Measurements from ENCODE around the gene FAXDC2.

FAXDC2 gene

DNA sequence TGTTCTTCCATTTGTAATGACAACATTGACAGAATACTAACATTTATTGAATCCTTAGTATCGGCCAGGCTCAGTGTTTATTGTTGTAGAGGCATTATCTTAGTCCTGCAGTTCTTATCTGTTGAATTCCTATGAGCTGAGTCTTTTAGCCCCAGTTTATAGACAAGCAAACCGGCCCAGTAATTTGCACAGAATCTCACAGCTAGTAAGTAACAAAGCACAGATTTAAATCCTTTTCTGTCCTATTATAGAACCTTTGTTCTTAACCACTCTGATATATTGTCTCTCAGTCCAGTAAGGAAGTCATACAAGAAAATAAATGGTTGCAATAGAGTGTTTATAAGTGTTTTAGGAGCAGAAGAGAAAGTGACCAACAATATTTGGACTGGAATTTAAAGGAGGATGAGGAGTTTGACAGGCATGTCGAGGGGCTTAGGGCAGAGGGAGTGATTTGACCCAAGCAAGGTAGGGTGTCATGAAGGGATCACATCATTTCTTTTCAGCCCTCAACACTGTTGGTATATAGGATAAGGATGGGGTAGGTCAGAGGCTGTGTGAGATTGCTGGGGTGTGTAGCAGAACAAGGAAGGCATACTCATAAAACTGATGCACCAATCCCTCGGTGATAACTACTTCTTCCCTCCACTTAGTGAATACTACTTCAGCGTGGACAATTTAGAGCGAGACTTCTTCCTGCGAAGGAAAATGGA, 55.7 kb downstream of the FAXDC2 start:
- H3K36me3 ChIP-seq, result peaks cover 27 to 80% (median 53%) of the 10 kb centered on the region in 3 donors
- intact Hi-C loops (cut with DNase I; ENCODE audit: low total_unique reads), result no loop called here

DNA sequence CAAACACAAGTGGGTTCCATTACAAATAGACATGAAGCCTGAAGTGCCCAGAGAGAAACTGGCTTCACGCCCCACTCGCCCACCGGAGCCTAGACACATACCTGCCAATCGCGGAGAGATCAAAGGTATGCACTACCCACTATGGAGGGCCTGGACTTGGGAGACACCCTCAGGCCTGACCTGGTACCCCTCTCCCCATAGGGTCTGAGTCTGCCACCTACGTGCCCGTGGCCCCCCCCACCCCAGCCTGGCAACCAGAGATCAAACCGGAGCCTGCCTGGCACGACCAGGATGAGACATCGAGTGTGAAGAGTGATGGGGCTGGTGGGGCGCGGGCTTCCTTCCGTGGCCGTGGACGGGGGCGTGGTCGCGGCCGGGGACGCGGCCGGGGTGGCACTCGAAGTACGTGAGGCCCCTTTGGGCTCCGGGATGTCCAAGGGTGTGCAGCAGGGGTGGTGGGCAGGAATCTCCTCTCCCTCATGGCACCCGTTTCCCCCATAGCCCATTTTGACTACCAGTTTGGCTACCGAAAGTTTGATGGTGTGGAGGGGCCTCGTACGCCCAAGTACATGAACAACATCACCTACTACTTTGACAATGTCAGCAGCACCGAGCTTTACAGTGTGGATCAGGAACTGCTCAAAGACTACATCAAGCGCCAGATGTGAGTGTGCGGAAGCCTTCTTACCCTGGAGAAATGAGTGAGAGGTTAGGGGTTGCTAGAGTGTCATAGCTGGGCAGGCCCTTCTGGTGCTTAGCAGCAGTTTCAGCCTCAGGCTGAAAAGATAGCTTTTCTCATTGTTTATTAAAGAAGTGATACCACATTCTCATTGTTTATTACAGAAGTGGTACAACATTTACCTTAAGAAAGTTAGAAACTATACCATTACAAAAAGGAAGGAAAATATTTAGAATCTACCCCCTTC, 56.5 kb downstream of the FAXDC2 start:
- Histone ChIP-seq H3K4me3 (no peak overlapping the region), H3K27ac (peak overlapping the region in 1 of 2 donors; percentile 19), H3K27me3 (no peaks in the 10 kb centered on the region), H3K36me3 (peaks cover 19 to 72% (median 47%) of the 10 kb centered on the region in 3 donors), H3K9me3 (no peaks in the 10 kb centered on the region), H3K4me1 (peaks cover 0 to 25% (median 0%) of the 10 kb centered on the region in 4 donors)
- DNase-seq, result peak in 1 of 2 donors; percentile 60
- intact Hi-C loops (cut with DNase I; ENCODE audit: low total_unique reads), result no loop called here
- TF ChIP-seq, protein P1, sequence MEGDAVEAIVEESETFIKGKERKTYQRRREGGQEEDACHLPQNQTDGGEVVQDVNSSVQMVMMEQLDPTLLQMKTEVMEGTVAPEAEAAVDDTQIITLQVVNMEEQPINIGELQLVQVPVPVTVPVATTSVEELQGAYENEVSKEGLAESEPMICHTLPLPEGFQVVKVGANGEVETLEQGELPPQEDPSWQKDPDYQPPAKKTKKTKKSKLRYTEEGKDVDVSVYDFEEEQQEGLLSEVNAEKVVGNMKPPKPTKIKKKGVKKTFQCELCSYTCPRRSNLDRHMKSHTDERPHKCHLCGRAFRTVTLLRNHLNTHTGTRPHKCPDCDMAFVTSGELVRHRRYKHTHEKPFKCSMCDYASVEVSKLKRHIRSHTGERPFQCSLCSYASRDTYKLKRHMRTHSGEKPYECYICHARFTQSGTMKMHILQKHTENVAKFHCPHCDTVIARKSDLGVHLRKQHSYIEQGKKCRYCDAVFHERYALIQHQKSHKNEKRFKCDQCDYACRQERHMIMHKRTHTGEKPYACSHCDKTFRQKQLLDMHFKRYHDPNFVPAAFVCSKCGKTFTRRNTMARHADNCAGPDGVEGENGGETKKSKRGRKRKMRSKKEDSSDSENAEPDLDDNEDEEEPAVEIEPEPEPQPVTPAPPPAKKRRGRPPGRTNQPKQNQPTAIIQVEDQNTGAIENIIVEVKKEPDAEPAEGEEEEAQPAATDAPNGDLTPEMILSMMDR (IDR thresholded peaks at IDR 0.05), result no peak

More for the DNA sequence above, 55.7 kb downstream of the FAXDC2 start:
- no peak overlapping the region for H3K4me3 ChIP-seq
- TF ChIP-seq, protein P1 (IDR thresholded peaks at IDR 0.05), result no peak
- H3K9me3 ChIP-seq, result no peaks in the 10 kb centered on the region
- peak overlapping the region in 1 of 2 donors; percentile 19 for H3K27ac ChIP-seq
- peaks cover 0 to 24% (median 0%) of the 10 kb centered on the region in 4 donors for H3K4me1 ChIP-seq
- DNase-seq, result no peak
- H3K27me3 ChIP-seq, result no peaks in the 10 kb centered on the region

DNA sequence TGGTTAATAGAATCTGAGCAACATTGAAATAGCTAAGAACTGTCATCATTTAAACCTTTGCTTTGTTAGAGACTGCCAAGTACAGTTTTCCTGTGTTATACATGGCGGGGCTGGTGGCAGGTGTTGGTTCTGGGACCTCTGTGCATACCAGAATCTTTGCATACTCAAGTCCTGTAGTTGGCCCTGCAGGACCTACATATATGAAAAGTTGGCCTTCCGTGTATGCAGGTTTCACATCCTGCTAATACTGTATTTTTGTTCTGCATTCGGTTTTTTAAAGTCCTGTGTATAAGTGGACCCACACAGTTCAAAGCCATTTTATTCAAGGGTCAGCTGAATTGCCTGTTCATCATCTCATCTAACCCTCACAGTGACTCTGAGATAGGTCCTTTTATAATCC, 58.9 kb downstream of the FAXDC2 start:
- Histone ChIP-seq H3K27ac (no peak overlapping the region), H3K27me3 (no peaks in the 10 kb centered on the region), H3K4me1 (peaks cover 0 to 39% (median 17%) of the 10 kb centered on the region in 4 donors), H3K9me3 (no peaks in the 10 kb centered on the region), H3K36me3 (peaks cover 19 to 60% (median 39%) of the 10 kb centered on the region in 3 donors), H3K4me3 (no peak overlapping the region)
- TF ChIP-seq, protein P1 (IDR thresholded peaks at IDR 0.05), result no peak
- no peak for DNase-seq
- intact Hi-C loops (cut with DNase I; ENCODE audit: low total_unique reads), result no loop called here

DNA sequence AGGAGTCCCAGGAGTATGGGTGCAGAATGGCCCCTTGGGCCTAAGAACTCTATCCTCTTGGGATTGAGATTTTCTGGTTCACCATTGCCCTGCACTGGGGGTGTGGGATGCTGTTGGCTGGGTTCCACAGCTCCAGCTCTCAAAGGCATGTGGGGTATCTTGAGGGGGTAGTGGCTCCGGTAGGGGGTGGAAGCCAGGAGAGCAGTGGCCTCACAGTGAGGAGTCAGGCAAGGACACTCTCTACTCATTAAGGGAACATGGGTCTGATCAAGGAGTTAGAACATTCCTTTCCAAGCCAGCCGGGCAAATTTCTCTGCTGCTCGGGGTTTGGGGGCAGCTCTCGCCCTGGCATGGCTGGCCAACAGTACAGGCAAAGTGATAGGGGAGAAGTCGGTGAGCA, 62.2 kb downstream of the FAXDC2 start:
- Histone ChIP-seq H3K36me3 (peaks cover 12 to 32% (median 27%) of the 10 kb centered on the region in 3 donors), H3K4me3 (no peak overlapping the region), H3K9me3 (no peaks in the 10 kb centered on the region), H3K27me3 (no peaks in the 10 kb centered on the region), H3K27ac (peak overlapping the region in 1 of 2 donors; percentile 23), H3K4me1 (peaks cover 0 to 56% (median 37%) of the 10 kb centered on the region in 4 donors)
- TF ChIP-seq, protein P1 (IDR thresholded peaks at IDR 0.05), result no peak
- intact Hi-C loops (cut with DNase I; ENCODE audit: low total_unique reads), result no loop called here
- no peak for DNase-seq

DNA sequence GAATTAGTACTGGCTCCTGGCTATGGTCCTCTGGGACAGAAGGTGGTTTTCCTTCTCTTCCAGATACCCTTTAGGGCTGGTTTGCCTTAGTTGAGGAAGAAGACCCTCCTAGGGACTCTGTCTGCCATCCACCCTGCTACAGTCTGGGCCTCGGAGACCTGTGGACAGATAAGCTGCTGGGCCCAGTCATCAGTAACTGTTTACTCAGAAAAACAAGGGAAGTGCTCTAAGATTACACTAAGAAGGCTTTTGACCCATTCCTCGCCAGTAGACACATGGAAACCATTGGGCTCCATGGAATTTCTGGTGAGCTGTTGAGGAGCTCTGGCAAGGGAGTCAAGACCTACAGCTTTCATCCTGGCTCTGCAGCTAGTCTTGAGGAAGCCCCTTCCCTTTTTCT, 64.0 kb downstream of the FAXDC2 start:
- Histone ChIP-seq H3K9me3 (no peaks in the 10 kb centered on the region), H3K27ac (no peak overlapping the region), H3K4me3 (no peak overlapping the region), H3K36me3 (peaks cover 10 to 14% (median 11%) of the 10 kb centered on the region in 3 donors), H3K27me3 (no peaks in the 10 kb centered on the region), H3K4me1 (peaks cover 0 to 74% (median 51%) of the 10 kb centered on the region in 4 donors)
- TF ChIP-seq, protein P1 (IDR thresholded peaks at IDR 0.05), result no peak
- DNase-seq, result no peak
- intact Hi-C loops (cut with DNase I; ENCODE audit: low total_unique reads), result no loop called here
